HepG2 (cell line): ENCODE measurements around the gene ARHGAP30. TPM values are rescaled to one million over a fixed set of nuclear protein-coding genes. Genes with fewer than 3 reads are reported as not detected.

Experiments used
- ATF4 ChIP-seq, 2 experiments: fragments of 450-650 bp in 1 of 2; sonication (generic) in 1 of 2; formaldehyde crosslinking; IDR thresholded peaks; 2 replicates each; pipeline versions ENCODE4 v1.5.0 to v1.8.0; 2020 to 2022; ENCODE audit warnings: mild to moderate bottlenecking in 1 of 2, missing genetic modification reagents in 1 of 2
- CAMTA2 ChIP-seq: sonication (generic); formaldehyde crosslinking; IDR thresholded peaks from 2 replicates; pipeline ENCODE4 v1.4.0; 2020; ENCODE audit warnings: mild to moderate bottlenecking, missing genetic modification reagents, borderline replicate concordance
- FUBP1 ChIP-seq: sonication (generic); formaldehyde crosslinking; IDR thresholded peaks from 2 replicates; pipeline ENCODE4 v1.5.1; 2020; ENCODE audit warnings: missing genetic modification reagents, mild to moderate bottlenecking, borderline replicate concordance
- RNF219 ChIP-seq: sonication (generic); formaldehyde crosslinking; IDR thresholded peaks from 2 replicates; pipeline ENCODE4 v1.5.0; 2020; ENCODE audit warnings: mild to moderate bottlenecking, missing genetic modification reagents
- TAF15 ChIP-seq: fragments of 200-400 bp; formaldehyde crosslinking; IDR thresholded peaks from one replicate; pipeline ENCODE4 v1.6.1; 2018; ENCODE audit warnings: mild to moderate bottlenecking, low read depth, low read length; ENCODE audit not compliant: poor library complexity, severe bottlenecking
- ZFY ChIP-seq: sonication (generic); formaldehyde crosslinking; IDR thresholded peaks from 2 replicates; pipeline ENCODE4 v1.4.0; 2020; ENCODE audit warnings: missing genetic modification reagents
- ZNF276 ChIP-seq: sonication (generic); formaldehyde crosslinking; IDR thresholded peaks from 2 replicates; pipeline ENCODE4 v1.4.0; 2020; ENCODE audit warnings: mild to moderate bottlenecking, low read depth, missing genetic modification reagents
- ZNF619 ChIP-seq: sonication (generic); formaldehyde crosslinking; IDR thresholded peaks from 2 replicates; pipeline ENCODE4 v1.4.0; 2020; ENCODE audit warnings: mild to moderate bottlenecking, missing genetic modification reagents
- ZNF7 ChIP-seq: IDR thresholded peaks from 2 replicates; pipeline ENCODE4 v1.6.1; 2016; ENCODE audit warnings: missing biosample characterization, missing genetic modification reagents
- ZNF724P ChIP-seq: sonication (generic); formaldehyde crosslinking; IDR thresholded peaks from 2 replicates; pipeline ENCODE4 v1.8.0; 2022; ENCODE audit warnings: missing genetic modification reagents, borderline replicate concordance
- polyA plus RNA-seq, 8 experiments: library from polyadenylated mRNA; depleted of rRNA in 3 of 8; stranded (reverse) in 7 of 8; unstranded in 1 of 8; fragments of >200 nt; fragmentation: Illumina TruSeq in 4 of 8; extraction: Trizol in 4 of 8; gene quantifications; 2 replicates each; pipeline versions ENCODE4 v1.2.1 to v1.2.3, GENCODE V29; 2011 to 2016; ENCODE audit warnings: low read depth in 4 of 8, missing spikeins in 1 of 8, mixed read lengths in 1 of 8; ENCODE audit not compliant: insufficient read depth in 1 of 8
- total RNA-seq, 5 experiments: library from RNA; depleted of rRNA; stranded (reverse); fragments of >200 nt; fragmentation: Illumina TruSeq; extraction: Trizol; gene quantifications; 2 replicates each; pipeline ENCODE4 v1.2.3, GENCODE V29; 2016; ENCODE audit warnings: low read depth in 1 of 5
- TF ChIP-seq, protein P1 (sequence below): sonication (generic); formaldehyde crosslinking; IDR thresholded peaks from 2 replicates; pipeline ENCODE4 v1.4.0; 2020; ENCODE audit warnings: missing genetic modification reagents
- TF ChIP-seq, protein P2 (sequence below), 2 experiments: sonication (generic) in 1 of 2; formaldehyde crosslinking in 1 of 2; IDR thresholded peaks; 2 replicates each; pipeline versions ENCODE4 v1.4.0 to v1.6.1; 2018 to 2020; ENCODE audit warnings: missing genetic modification reagents in 2 of 2, borderline replicate concordance in 1 of 2, low read depth in 1 of 2, mild to moderate bottlenecking in 1 of 2, missing biosample characterization in 1 of 2

The ARHGAP30 gene
- total and polyA plus RNA-seq, 2 of the 13 experiments (the other 11 are each of a cell fraction or from before 2014, with no cell fraction given) = 0.13 to 0.20 TPM

- TF ChIP-seq, protein P1, sequence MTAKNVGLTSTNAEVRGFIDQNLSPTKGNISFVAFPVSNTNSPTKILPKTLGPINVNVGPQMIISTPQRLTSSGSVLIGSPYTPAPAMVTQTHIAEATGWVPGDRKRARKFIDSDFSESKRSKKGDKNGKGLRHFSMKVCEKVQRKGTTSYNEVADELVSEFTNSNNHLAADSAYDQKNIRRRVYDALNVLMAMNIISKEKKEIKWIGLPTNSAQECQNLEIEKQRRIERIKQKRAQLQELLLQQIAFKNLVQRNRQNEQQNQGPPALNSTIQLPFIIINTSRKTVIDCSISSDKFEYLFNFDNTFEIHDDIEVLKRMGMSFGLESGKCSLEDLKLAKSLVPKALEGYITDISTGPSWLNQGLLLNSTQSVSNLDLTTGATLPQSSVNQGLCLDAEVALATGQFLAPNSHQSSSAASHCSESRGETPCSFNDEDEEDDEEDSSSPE = no peak
- TF ChIP-seq, protein P2, sequence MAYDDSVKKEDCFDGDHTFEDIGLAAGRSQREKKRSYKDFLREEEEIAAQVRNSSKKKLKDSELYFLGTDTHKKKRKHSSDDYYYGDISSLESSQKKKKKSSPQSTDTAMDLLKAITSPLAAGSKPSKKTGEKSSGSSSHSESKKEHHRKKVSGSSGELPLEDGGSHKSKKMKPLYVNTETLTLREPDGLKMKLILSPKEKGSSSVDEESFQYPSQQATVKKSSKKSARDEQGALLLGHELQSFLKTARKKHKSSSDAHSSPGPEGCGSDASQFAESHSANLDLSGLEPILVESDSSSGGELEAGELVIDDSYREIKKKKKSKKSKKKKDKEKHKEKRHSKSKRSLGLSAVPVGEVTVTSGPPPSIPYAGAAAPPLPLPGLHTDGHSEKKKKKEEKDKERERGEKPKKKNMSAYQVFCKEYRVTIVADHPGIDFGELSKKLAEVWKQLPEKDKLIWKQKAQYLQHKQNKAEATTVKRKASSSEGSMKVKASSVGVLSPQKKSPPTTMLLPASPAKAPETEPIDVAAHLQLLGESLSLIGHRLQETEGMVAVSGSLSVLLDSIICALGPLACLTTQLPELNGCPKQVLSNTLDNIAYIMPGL (CRISPR knock-in tag; IDR thresholded peaks at IDR 0.05; ENCODE audit: borderline replicate concordance in 1 of 2, low read depth in 1 of 2) = peak; percentile 23 to 35; a peak in 1 of 4 replicates
- TF ChIP-seq TAF15 = no peak
- no peak for TF ChIP-seq ZNF276 (CRISPR knock-in tag)
- TF ChIP-seq RNF219 (CRISPR knock-in tag) = no peak
- 0 out of 2 replicates have a peak, but pooled peaks have one; percentile 14 for TF ChIP-seq FUBP1 (CRISPR knock-in tag)
- no peak for TF ChIP-seq ZNF619
- no peak for TF ChIP-seq ZNF7 (CRISPR knock-in tag)
- no peak for TF ChIP-seq ATF4 (CRISPR knock-in tag; IDR thresholded peaks at IDR 0.05)
- no peak for TF ChIP-seq ZNF724P
- TF ChIP-seq ZFY (CRISPR knock-in tag) = peak; percentile 71
- no peak for TF ChIP-seq CAMTA2 (CRISPR knock-in tag)
Observed at GRCh38 chr1:161098210-161099068, 28.7 kb upstream of the ARHGAP30 start, which contains the start of gene KLHDC9 (continued).
